Activated CD4-positive, alpha-beta T cell treated with anti-CD3 and anti-CD28 coated beads, Interleukin-2, Interleukin-4, amounts not matched to agents 100 ng/mL and 50 ng/mL, durations not matched to agents 16 hours and 8 hours (primary cell): ENCODE measurements around the gene KIF21B.
A peak's percentile ranks its signal among the peaks of the same experiment; 100 is the strongest.

Source experiments
- DNase-seq: peaks from one replicate; pipeline ENCODE4 v3.0.0-alpha.2; 2020; ENCODE audit warnings: low spot score

The KIF21B gene

DNA sequence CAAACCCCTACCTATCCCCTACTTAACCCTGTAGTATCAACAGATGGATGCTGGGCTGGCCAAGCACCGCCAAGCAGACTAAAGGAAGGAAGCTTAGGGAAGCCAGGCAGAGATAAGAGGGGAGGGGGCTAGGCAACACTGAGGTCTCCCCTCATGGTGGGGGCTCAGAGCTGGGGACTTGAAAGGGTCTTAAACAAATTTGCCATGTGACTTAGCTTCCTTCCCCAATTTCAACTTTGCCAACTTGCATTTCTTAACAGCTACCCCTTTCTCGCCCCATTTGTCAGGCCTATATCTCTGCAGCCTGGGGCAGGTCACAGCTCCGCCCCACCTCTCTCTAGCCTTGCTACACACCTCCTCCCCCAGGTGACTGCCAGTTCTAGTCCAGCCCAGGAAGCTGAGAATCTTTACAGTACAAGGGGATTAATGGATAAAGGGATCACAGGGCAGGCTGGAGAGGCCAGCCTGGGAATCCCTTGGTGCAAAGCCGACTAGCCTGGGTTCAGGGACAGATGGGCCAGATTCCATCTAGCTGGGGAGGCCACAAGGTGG, 3.4 kb downstream of the KIF21B start:
- peak; percentile 62 for DNase-seq

- DNase-seq: peak; percentile 97
These were observed 4.1 kb downstream of the KIF21B start for GRCh38 chr1:201019321-201019977.

- DNase-seq: no peak
These were observed 5.7 kb downstream of the KIF21B start for GRCh38 chr1:201017828-201018163.

DNA sequence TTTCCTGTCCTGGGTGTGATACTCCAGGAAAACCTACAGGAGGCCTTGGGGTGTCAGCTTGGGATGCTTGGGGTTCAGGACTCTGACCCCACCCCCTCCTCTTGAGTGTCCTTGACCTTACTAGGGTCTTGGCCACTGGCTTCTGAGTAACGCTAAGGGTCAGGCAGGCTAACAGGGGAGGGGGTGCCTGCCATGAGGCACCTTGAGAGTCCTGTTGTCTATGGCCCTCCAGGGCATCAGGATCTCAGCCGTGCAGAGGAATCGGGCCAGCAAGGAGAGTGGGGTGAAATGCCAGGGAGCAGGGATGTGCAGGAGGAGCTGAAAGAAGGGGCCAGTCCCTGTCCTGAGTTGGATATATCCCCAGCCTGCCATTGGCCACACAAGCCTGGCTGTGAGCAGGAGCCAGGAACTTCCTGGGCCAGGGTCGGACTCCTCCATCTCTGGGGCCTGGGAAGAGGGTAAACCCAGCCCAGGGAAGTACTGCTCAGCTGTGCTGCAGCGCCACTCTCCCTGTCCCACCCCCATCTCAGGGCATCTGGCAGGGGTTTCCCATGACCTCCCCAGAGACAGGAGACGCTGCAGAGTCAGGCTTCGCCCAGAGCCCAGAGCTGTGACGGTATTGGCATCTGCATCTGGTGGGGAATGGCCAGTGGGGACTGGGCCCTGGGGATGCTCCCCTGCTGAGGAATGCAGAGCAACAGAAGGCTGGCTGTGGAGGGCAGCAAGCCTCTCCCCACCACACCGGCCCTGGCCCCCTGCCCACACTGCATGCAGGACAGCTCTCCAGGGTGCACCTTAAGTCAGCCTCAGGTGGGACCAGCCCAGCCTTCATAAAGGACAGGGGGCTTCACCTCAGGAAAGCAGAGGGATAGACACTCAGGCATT, 6.3 kb downstream of the KIF21B start:
- DNase-seq: no peak

- no peak for DNase-seq
These were observed 7.3 kb downstream of the KIF21B start for GRCh38 chr1:201016211-201016651.

GRCh38 chr1:201015551-201016091, 7.9 kb downstream of the KIF21B start:
- peak; percentile 70 for DNase-seq

DNA sequence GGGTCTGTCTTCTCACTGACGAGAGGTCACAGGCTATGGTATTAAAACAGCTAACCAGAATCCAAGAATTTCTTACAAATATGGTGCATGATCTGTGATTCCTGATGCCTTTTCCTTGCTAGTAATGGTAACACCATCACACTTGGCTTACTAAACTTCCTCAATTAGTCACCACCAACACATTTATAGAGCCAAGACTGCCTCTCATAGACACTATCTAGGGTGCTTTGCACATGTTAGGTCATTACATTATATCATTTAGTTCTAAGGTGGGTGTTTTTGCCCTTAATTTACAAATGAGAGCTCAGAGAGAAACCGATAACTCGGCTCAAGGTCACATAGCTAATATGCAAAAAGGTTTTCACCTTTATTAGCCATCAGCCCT, 8.7 kb downstream of the KIF21B start:
- DNase-seq: no peak

GRCh38 chr1:201013991-201014815, 9.3 kb downstream of the KIF21B start:
- no peak for DNase-seq

DNA sequence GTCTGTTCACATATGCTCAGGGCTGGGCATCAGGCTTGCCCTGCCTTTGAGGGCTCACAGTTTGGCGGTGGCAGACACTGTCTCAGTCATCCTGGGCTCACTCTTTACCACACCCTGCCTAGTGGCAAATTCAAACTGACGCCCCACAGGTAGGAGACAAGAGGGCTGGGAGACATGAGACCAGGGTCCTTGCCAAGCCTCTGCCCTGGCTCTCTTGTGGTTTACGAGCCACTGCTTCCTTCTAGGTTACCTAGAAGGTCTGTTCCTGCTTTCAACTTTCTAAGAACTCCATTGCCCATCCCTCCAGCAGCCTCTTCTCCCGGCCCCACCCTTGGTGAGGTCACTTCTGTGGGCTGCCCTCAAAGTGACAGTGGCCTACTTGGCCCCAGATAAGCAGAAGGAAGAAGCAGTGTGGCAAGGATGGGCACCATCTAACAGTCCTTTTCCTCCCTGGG, 10.5 kb downstream of the KIF21B start:
- no peak for DNase-seq

GRCh38 chr1:201011616-201012015, 11.9 kb downstream of the KIF21B start:
- no peak for DNase-seq

- DNase-seq: no peak
These were observed 13.4 kb downstream of the KIF21B start for GRCh38 chr1:201009962-201010645.

DNA sequence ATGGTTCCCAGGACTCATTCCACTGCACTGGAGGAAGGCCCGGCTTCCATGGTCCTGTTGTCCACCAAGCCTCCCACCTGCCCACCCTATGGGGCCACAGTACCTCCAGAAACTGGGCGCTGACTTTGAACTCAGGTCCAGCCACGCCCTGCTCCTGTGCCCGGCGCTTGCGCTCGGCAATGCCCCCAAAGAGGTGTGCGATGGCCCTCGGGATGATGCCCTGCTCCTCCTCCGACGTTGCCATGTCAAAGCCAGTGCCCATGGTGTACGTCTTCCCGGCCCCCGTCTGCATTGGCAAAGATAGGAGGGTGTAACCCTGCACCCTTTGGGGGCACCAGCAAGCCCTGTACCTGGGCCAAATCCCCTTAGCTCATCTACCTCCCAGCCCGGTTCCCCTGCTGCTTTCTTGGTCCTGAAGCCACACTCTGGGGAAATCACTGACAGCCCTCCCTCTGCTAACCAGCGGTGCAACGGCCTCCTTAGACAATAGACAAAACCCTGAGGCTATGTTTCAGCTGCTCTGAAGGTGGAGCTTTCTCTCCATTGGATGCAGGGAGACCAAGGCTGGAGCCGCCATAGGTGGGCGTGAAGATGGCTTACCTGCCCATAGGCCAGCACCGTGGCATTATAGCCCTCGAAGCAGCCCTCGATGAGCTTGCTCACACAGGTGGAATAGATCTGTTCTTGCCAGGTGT, 14.7 kb downstream of the KIF21B start:
- DNase-seq: no peak

DNA sequence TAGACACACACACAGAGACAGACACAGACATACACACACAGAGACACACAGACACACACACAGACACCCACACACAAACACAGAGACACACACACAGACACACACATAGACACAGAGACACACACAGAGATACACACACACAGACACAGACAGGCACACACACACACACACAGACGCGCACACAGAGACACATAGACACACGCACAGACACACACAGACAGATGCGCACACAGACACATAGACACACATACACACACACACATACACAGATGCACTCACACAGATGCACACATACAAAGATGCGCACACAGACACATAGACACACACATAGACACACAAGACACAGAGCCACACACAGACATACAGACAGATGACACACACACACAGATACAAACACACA, 16.0 kb downstream of the KIF21B start:
- DNase-seq: no peak

GRCh38 chr1:201006450-201006849, 17.1 kb downstream of the KIF21B start:
- DNase-seq: no peak

GRCh38 chr1:201004732-201005131, 18.8 kb downstream of the KIF21B start:
- DNase-seq: no peak

DNA sequence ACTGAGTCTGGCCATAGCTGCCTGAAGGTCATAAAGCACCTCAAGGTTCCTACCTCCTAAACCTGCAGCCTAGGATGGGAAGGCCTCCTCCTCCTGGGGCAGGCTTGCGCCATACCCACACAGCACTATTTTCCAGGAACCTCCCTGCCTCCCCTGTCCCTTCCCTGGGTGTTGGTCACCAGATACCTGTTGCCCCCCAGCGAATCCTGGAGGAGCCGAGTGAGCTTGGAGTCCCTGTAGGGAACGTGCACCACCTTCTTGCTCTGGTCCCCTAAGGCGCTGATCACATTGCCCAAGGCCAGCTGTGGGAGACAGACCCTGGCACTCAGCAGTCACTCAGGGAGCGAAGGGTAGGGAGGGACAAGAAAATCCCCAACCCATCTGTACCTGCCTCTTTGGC, 19.4 kb downstream of the KIF21B start:
- DNase-seq: no peak

DNA sequence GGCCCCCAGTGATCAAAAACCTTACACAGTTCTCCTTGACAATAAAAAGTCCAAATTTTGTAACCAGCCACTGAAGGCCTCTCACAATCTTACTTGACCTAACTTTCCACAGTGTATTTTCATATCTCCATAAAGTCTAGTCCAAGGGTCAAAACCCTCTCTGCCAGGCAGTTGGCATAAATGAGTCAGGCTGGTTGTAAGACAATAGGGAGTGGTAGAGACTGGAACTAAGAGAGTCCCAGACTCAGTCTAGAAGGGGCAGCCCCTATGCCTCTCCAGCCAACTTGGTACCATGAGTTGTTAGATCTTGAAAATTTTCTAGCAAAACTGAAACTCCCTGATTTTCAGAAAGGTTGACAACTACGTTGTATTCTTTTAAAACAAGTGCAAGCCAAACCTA, 21.0 kb downstream of the KIF21B start:
- no peak for DNase-seq

DNA sequence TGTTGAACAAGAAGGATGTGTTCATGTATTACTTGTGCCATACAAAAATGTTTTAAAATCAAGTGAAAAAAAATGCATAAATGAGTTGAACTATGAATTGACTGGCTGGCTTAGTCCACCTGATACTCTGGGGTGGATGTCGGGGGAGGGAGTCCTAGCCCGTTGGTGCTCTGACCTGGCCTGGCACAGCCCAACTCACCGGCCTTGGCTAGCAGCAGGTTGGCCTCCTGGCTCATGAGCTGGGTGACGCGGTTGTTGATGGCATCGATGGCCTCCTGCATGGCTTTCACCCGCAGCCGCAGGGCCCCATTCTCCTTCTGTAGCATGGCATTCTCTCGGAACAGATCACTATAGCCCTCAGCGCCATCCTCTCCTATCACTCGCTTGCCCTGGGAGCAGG, 21.6 kb downstream of the KIF21B start:
- no peak for DNase-seq

- DNase-seq: no peak
These were observed 23.1 kb downstream of the KIF21B start for GRCh38 chr1:201000391-201000790.

DNA sequence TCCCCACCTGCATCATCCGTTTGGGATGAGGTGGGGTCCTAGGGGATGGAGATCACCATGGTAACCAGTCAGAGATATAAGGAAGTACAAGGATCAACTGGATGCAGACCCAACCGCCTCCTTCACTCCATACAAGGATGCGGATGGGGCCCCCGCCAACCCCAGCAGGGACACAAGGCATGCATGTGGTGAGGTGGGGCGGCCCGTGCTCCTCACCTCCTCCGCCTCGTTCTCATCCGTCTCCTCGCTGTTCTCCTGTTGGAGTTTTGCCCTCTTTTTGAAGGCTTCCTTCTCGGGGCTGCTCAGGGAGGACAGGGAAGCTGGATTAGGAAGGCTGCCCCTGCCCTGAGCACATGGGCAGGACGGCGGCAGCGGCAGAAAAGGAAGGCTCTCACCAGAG, 23.8 kb downstream of the KIF21B start:
- DNase-seq: no peak

- DNase-seq: no peak
These were observed 25.2 kb downstream of the KIF21B start for GRCh38 chr1:200998323-200998722.
